T follicular helper cell (primary cell): ENCODE data around the gene CYP1A2.

Experiments used
- DNase-seq: peaks from one replicate; pipeline ENCODE4 v3.0.0-alpha.2; 2020; ENCODE audit warnings: low read depth

CYP1A2 gene

GRCh38 chr15:74804935-74805334 is 56.3 kb downstream of the CYP1A2 start:
- no peak for DNase-seq
